ENCODE data around the gene HEATR1.
"Not testable (repeated sequence)": the region's sequence is repeated elsewhere in the genome, so short reads cannot be mapped to it uniquely, and the experiment has no call there.

DNA sequence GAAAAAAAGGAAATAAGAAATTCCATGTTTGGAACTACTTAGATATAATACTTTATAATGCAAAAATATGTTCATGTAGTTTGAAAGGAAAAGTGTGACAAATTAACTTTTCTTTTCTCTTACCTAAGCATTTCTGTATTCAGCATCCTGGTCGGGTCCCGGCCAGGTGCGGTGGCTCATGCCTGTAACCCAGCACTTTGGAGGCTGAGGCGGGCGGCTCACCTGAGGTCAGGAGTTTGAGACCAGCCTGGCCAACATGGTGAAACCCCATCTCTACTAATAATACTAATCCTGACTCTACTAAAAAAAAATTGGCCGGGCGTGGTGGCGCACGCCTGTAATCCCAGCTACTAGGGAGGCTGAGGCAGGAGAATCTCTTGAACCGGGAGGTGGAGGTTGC, 3.3 kb upstream of the HEATR1 start:
- TF ChIP-seq EZH2phosphoT487 (IDR thresholded peaks at IDR 0.05), result not testable (repeated sequence)
- TF ChIP-seq, protein P1, sequence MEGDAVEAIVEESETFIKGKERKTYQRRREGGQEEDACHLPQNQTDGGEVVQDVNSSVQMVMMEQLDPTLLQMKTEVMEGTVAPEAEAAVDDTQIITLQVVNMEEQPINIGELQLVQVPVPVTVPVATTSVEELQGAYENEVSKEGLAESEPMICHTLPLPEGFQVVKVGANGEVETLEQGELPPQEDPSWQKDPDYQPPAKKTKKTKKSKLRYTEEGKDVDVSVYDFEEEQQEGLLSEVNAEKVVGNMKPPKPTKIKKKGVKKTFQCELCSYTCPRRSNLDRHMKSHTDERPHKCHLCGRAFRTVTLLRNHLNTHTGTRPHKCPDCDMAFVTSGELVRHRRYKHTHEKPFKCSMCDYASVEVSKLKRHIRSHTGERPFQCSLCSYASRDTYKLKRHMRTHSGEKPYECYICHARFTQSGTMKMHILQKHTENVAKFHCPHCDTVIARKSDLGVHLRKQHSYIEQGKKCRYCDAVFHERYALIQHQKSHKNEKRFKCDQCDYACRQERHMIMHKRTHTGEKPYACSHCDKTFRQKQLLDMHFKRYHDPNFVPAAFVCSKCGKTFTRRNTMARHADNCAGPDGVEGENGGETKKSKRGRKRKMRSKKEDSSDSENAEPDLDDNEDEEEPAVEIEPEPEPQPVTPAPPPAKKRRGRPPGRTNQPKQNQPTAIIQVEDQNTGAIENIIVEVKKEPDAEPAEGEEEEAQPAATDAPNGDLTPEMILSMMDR (IDR thresholded peaks at IDR 0.05), result not testable (repeated sequence)

Data from neural progenitor cell (in vitro differentiated cells).